ENCODE measurements around the gene RASA3. TPM values are rescaled to one million over a fixed set of nuclear protein-coding genes. Genes with fewer than 3 reads are reported as not detected.

Gene RASA3
- total and polyA plus RNA-seq, 10 of the 15 experiments (the other 5 are each of a cell fraction or from before 2014, with no cell fraction given) = 0.79 to 33.9 (median 17.6) TPM

GRCh38 chr13:113934576-113934975 lies 197.8 kb downstream of the RASA3 start:
- FAIRE-seq (no peak), ATAC-seq (no peak), DNase-seq (ENCODE audit: low read depth, low spot score) (no peak)
- CTCF ChIA-PET = no interaction called here
- Histone ChIP-seq H3K9ac (ENCODE audit: control insufficient read depth, insufficient read depth, low read length) (no peak overlapping the region), H3K27me3 (replicated peaks in 1 of 2; ENCODE audit: control insufficient read depth in 2 of 2, insufficient read depth in 2 of 2, low read length in 1 of 2) (peaks cover 0 to 2% of the 10 kb centered on the region in 2 experiments; a peak in 2 of 4 replicates), H2AFZ (ENCODE audit: control insufficient read depth, low read depth, low read length) (no peak overlapping the region), H3K4me3 (no peak overlapping the region), H3K79me2 (ENCODE audit: control insufficient read depth, insufficient read depth, low read length) (no peaks in the 10 kb centered on the region), H4K20me1 (ENCODE audit: control insufficient read depth, insufficient read depth) (no peaks in the 10 kb centered on the region), H3K4me1 (ENCODE audit: control insufficient read depth, insufficient read depth, low read length) (peaks cover 16% of the 10 kb centered on the region), H3K9me3 (replicated peaks; ENCODE audit: control insufficient read depth, insufficient read depth, low read length) (no peaks in the 10 kb centered on the region; the same call in 2 of the 3 replicates), H3K36me3 (ENCODE audit: control insufficient read depth in 2 of 2, insufficient read depth in 2 of 2, low read length in 1 of 2) (no peaks in the 10 kb centered on the region), H3K27ac (ENCODE audit: control insufficient read depth, insufficient read depth) (no peak overlapping the region), H3K4me2 (ENCODE audit: control insufficient read depth, insufficient read depth) (no peak overlapping the region)
- BruUV-seq (replicated peaks) = no TSS peak
- in situ Hi-C loops (cut with MboI) (no loop called here), intact Hi-C loops (cut with micrococcal nuclease; ENCODE audit: unreplicated experiment) (no loop called here)
- no peak for TF ChIP-seq ZNF592 (IDR thresholded peaks at IDR 0.05)
- no peak for TF ChIP-seq SIN3A (IDR thresholded peaks at IDR 0.05; ENCODE audit: low read depth, low read length)
- POLR2A ChIA-PET = no interaction called here
- RAD21 ChIA-PET (ENCODE audit: unreplicated experiment) = no interaction called here
- 48% methylated on average over 14 of the region's 14 CpGs for WGBS (ENCODE audit: insufficient coverage, insufficient replicate concordance, low lambda C conversion rate, missing lambda C conversion rate)
- SMC1A ChIA-PET (ENCODE audit: uncharacterized antibody, unreplicated experiment) = no interaction called here

- ChIA-PET SMC1A (ENCODE audit: uncharacterized antibody, unreplicated experiment) (no interaction called here), POLR2A (no interaction called here), RAD21 (ENCODE audit: unreplicated experiment) (no interaction called here), CTCF (interaction anchor here (0.7 to 0.8 kb wide), 2 partner anchors 8 to 209 kb away, joined by 3 read pairs; no protein-coding TSS in a partner anchor)
- H3K9ac ChIP-seq (ENCODE audit: control insufficient read depth, insufficient read depth, low read length) = no peak overlapping the region
- intact Hi-C loops (cut with micrococcal nuclease; ENCODE audit: unreplicated experiment) = no loop called here
- FAIRE-seq (no peak), DNase-seq (ENCODE audit: low read depth, low spot score) (no peak), ATAC-seq (no peak)
- no peaks in the 10 kb centered on the region for H4K20me1 ChIP-seq (ENCODE audit: control insufficient read depth, insufficient read depth)
- no TSS peak for BruUV-seq (replicated peaks)
- H3K27me3 ChIP-seq (replicated peaks in 1 of 2; ENCODE audit: control insufficient read depth in 2 of 2, insufficient read depth in 2 of 2, low read length in 1 of 2) = peaks cover 0 to 2% of the 10 kb centered on the region in 2 experiments; a peak in 2 of 4 replicates
- no peaks in the 10 kb centered on the region; the same call in 2 of the 3 replicates for H3K9me3 ChIP-seq (replicated peaks; ENCODE audit: control insufficient read depth, insufficient read depth, low read length)
- no peaks in the 10 kb centered on the region for H3K79me2 ChIP-seq (ENCODE audit: control insufficient read depth, insufficient read depth, low read length)
- no peak overlapping the region for H2AFZ ChIP-seq (ENCODE audit: control insufficient read depth, low read depth, low read length)
- peaks cover 16% of the 10 kb centered on the region for H3K4me1 ChIP-seq (ENCODE audit: control insufficient read depth, insufficient read depth, low read length)
- WGBS (ENCODE audit: insufficient coverage, insufficient replicate concordance, low lambda C conversion rate, missing lambda C conversion rate) = 51% methylated on average over 22 of the region's 22 CpGs
- no peak overlapping the region for H3K4me2 ChIP-seq (ENCODE audit: control insufficient read depth, insufficient read depth)
- no peak overlapping the region for H3K4me3 ChIP-seq
- no peak overlapping the region for H3K27ac ChIP-seq (ENCODE audit: control insufficient read depth, insufficient read depth)
- in situ Hi-C loops (cut with MboI) = no loop called here
- no peaks in the 10 kb centered on the region for H3K36me3 ChIP-seq (ENCODE audit: control insufficient read depth in 2 of 2, insufficient read depth in 2 of 2, low read length in 1 of 2)
- TF ChIP-seq MXI1 (IDR thresholded peaks at IDR 0.05; ENCODE audit: low read depth, low read length) (no peak), IRF5 (IDR thresholded peaks at IDR 0.05; ENCODE audit: borderline replicate concordance) (no peak), ZNF207 (IDR thresholded peaks at IDR 0.05; ENCODE audit: borderline replicate concordance) (no peak), MEF2B (IDR thresholded peaks at IDR 0.05; ENCODE audit: partially characterized antibody, poor library complexity, severe bottlenecking) (no peak), RELB (IDR thresholded peaks at IDR 0.05; ENCODE audit: low read depth) (no peak)
Observed at GRCh38 chr13:113933901-113934300, 198.5 kb downstream of the RASA3 start.

Measured in GM12878 (cell line).